Effector CD8-positive, alpha-beta T cell (primary cell): ENCODE data around the gene SRD5A3.

Experiments used
- DNase-seq: peaks from one replicate; lab custom pipeline; 2025; lab: John Stamatoyannopoulos, UW

The SRD5A3 gene

GRCh38 chr4:55373461-55373860 lies 27.4 kb downstream of the SRD5A3 start:
- DNase-seq = no peak

DNA sequence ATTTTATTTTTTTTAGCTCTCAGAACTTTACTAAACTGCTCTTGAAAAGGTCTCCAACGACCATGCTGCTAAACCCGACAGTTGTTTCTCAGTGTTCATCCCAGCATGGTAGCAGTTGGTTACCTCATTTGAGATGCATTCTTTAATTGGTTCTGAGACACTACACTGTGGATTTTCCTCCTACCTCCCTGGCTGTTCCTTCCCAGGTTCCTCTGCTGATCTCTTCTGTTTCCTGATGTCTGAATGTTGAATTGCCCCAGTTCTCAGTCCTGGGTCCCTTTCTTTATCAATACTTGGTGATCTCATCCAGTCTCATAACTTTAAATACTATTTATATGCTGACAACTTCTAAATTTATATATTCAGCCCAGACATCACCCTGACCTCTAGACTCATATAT lies 30.7 kb downstream of the SRD5A3 start:
- no peak for DNase-seq

DNA sequence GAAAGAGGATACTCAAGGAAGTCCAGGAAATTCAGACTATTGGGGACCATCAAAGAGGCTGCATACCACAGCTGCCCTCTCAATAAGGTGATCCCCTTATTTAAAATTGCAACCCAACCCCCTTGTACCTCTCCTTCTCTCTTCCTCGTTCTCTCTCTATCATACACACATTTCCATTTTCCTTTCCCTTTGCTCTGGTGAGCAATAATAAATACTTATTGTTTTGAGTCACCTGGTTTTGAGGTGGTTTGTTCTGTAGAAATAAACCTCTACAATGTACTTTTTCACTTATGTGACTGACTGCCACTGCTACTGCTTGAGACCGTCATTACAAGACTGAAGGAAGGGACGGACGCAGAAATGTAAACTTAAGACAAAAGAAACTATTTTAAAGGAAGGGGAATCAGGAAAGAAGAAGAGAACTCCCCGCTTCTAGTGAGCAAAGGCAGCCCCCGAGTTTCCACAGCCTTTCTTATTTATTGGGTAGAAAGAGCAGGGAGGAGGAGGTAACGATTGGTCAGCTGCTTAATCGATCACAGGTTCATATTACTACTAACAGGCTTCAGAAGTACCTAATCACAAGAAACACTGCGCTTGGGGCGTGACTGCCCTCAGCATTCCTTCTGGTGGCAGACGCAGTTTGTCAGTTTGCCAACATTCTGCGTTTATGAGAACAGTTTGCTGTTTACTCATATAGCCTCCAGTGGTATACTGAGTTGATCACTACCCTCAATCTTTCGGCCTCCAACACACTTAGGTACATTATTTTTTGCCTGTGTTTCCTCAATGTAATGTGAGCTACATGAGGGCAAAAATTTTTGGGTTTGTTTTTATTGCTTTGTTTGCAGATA lies 32.8 kb downstream of the SRD5A3 start:
- DNase-seq = no peak

GRCh38 chr4:55380576-55380975 lies 34.5 kb downstream of the SRD5A3 start:
- DNase-seq = no peak

GRCh38 chr4:55381502-55381901 lies 35.5 kb downstream of the SRD5A3 start:
- no peak for DNase-seq

- DNase-seq = no peak
Measured at GRCh38 chr4:55382488-55383003, 36.5 kb downstream of the SRD5A3 start.

- DNase-seq = no peak
Measured at GRCh38 chr4:55385201-55385649, 39.2 kb downstream of the SRD5A3 start.

DNA sequence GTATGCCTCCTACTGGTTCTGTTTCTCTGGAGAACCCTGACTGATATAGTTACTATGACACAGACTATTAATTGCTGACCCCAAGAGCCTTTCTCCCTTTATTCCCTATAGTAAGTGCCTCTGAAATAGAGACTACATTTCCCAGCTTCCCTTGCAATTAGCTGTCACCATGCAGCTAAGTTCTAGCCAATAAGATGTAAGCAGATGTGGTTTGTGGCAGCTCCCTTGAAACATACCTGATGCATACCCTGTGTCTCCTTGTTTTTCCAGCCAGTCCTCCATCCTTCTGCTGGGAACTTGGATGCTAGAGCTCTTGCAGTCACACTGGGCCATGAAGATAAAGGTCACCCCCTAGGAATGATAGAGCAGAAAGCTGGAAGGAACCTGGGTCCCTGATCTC lies 40.0 kb downstream of the SRD5A3 start:
- DNase-seq = no peak

DNA sequence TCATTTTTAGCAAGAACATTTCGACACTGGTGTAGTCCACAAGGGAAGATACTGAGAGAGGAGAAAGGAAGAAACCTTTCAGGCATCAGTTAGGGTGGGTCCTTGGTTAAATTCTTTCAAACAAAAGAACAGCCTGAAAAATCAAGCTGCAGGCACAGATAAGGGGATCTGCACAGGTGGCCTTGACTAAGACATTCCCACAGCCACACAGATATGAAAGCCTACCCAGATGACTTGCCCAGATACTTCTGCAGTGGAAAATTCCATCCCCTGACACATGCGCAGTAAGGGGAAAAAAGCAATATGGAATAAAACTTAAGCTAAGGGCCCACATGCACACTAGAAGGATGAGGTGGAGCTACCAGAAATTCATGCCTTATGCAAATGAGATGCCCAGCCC lies 40.8 kb downstream of the SRD5A3 start:
- DNase-seq = no peak

DNA sequence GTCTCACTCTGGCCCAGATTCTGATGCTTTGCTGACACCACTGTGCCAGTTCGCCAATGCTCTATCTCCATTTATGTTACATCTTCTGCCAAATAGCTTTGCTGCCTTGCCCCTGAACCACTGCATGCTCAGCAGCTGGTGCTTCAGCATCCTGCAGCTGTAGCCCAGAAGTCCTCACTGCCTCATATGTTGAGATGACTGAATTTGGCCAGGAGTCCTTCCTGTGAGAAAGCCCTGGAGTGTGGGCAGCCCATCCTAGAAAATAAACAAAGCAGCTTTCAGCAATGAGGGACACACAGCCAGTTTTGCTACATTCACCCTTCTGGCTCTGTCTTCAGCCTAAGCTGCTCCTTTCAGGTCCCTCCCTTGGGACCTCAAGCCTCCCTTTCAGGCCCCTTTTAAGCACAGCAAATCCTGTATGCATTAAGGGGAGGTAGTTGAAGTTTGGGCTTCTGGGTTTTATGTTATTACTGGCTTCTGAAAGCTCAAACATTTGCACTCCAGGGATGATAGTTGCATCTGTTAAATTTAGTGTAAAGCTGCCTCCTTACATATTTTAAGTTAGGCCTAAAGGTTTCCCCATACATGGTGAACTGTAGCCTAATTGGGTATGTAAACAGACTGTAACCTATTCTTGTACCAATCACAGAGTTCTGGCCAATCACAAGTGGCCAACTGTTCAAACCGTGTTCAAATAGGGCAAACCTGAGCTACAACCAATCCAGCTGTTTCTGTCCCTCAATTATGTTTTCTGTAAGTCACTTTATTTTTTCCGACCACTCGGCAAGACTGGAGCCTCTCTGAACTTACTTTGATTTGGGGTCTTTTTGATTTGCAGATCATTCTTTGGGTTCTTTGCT lies 47.6 kb downstream of the SRD5A3 start:
- DNase-seq = no peak

- DNase-seq = no peak
Measured at GRCh38 chr4:55395218-55395528, 49.1 kb downstream of the SRD5A3 start.

DNA sequence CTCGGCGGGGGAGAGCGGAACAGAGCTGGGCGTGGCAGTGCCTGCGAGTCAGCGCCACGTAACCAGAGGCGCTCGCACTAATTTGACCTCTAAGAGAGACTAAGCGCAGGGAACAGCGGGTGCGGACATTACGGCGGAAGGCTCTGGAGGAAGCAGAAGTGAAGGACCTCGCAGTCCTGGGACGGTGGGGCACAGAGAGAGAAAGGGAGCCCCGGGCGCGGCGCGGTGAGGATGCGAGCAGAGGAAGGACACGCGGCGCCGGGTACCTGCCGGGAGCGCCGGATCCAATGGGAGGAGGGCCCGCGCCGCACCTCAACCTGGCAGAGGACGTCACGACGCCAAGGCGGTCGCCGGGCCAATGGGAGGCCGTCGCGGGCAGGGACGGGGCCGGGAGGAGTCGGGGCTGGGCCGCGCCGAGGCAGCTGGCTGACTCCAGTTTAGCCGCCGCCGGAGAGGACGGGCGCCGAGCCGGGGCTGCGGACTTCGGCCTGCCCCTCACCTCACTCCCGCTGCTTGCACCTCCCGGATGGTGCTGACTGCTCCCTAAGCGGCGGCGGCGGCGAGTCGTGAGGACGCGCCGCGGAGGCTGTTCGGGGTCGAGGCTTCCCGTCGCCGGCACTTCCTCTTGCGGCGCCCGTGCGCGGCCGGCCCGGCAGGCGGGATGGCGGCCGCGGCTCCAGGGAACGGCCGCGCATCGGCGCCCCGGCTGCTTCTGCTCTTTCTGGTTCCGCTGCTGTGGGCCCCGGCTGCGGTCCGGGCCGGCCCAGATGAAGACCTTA lies 49.7 kb downstream of the SRD5A3 start, which contains the start of gene TMEM165:
Gene TMEM165 (plus strand): TSS at position 429 of the 779 bp plus-strand sequence. CDS start 233 bp downstream, at position 662.
- peak; percentile 81 for DNase-seq

GRCh38 chr4:55396308-55397125 lies 50.5 kb downstream of the SRD5A3 start:
- DNase-seq = peak; percentile 4

DNA sequence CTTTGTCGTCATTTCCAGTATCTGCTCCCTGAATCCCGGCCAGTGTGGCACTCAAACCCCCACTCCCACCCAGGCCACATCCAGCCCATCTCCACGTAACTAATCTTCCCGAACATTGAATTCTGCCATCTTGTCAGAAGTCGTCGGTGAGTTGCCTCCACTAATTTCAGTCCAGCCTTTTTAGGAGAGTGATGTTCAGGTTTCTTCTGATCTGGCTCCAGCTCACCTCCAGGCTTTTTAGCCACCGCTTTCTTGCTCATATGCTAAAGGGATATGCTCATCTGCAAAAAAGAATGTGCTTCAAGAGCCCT lies 51.0 kb downstream of the SRD5A3 start:
- no peak for DNase-seq

GRCh38 chr4:55397520-55398321 lies 51.7 kb downstream of the SRD5A3 start:
- DNase-seq = no peak

- no peak for DNase-seq
Measured at GRCh38 chr4:55398461-55398860, 52.4 kb downstream of the SRD5A3 start.

GRCh38 chr4:55398966-55399365 lies 52.9 kb downstream of the SRD5A3 start:
- no peak for DNase-seq

GRCh38 chr4:55399581-55399980 lies 53.5 kb downstream of the SRD5A3 start:
- no peak for DNase-seq

DNA sequence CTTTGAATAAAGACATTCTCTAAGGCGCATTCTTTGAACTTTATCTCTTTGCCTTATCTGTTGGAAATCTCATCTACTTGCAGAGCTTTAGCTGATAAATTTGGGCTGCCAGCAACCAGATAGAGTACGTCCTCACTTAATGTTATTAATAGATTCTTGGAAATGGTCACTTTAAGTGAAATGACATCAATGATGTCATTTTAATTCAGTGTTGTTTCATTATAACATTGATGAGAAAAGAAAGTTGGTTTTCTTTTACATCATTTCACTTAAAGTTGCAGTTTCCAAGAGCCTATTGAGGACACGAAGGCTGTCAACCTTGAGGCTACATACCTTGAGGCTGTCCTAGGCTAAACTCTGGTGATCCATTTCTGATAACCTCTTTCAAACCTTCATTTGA lies 59.0 kb downstream of the SRD5A3 start:
- no peak for DNase-seq

- DNase-seq = no peak
Measured at GRCh38 chr4:55406545-55406944, 60.5 kb downstream of the SRD5A3 start.
